ENCODE results near the gene SMARCAL1. TPM values are rescaled to one million over a fixed set of nuclear protein-coding genes. Genes with fewer than 3 reads are reported as not detected.

SMARCAL1 gene
- total and polyA plus RNA-seq, 9 of the 15 experiments (the other 6 are each of a cell fraction or from before 2014, with no cell fraction given): 8.2 to 27.9 (median 12.4) TPM

GRCh38 chr2:216385478-216385877, 26.8 kb upstream of the SMARCAL1 start (continued):
- TF ChIP-seq ZBTB34 (CRISPR knock-in tag; IDR thresholded peaks at IDR 0.05) (no peak), JUNB (CRISPR knock-in tag; conservative IDR thresholded peaks at IDR 0.05) (0 out of 2 replicates have a peak, but pooled peaks have one; percentile 15), GABPA (tag; conservative IDR thresholded peaks at IDR 0.05; ENCODE audit: low read depth) (no peak), TAF1 (IDR thresholded peaks at IDR 0.05; ENCODE audit: control insufficient read depth, extremely low read depth, insufficient read depth, low read length, severe bottlenecking) (no peak), ZBTB40 (IDR thresholded peaks at IDR 0.05) (no peak), ZBTB40 (CRISPR knock-in tag; IDR thresholded peaks at IDR 0.05) (no peak), ZBTB26 (CRISPR knock-in tag; IDR thresholded peaks at IDR 0.05) (no peak), CBX5 (IDR thresholded peaks at IDR 0.05; ENCODE audit: borderline replicate concordance, low read depth) (no peak), ZNF121 (CRISPR knock-in tag; conservative IDR thresholded peaks at IDR 0.05) (no peak), ZNF143 (CRISPR knock-in tag; IDR thresholded peaks at IDR 0.05) (no peak), KLF16 (IDR thresholded peaks at IDR 0.05) (no peak), C11orf30 (IDR thresholded peaks at IDR 0.05; ENCODE audit: low read depth) (peak; percentile 86), SMARCC2 (IDR thresholded peaks at IDR 0.05; ENCODE audit: low read depth) (no peak), CEBPB (tag; IDR thresholded peaks at IDR 0.05) (no peak), CHCHD3 (CRISPR knock-in tag; IDR thresholded peaks at IDR 0.05) (no peak), RUNX1 (IDR thresholded peaks at IDR 0.05; ENCODE audit: low read depth) (no peak)

Measured in K562 (cell line).